ENCODE measurements around the gene ABHD16A. TPM values are rescaled to one million over a fixed set of nuclear protein-coding genes. Genes with fewer than 3 reads are reported as not detected.

The ABHD16A gene
- total RNA-seq, 1 donor = 43.4 TPM

GRCh38 chr6:31687860-31688693, 15.0 kb downstream of the ABHD16A start:
- Histone ChIP-seq H3K27me3 (ENCODE audit: insufficient read depth, low read length) (no peaks in the 10 kb centered on the region), H3K4me3 (ENCODE audit: insufficient read depth, low read length) (no peak overlapping the region), H3K79me2 (ENCODE audit: insufficient read depth, low read length) (no peaks in the 10 kb centered on the region), H3K4me2 (ENCODE audit: insufficient read depth, low read length) (no peak overlapping the region), H3K4me1 (ENCODE audit: insufficient read depth, low read length) (no peaks in the 10 kb centered on the region), H3K27ac (ENCODE audit: low read depth, low read length) (no peak overlapping the region), H4K20me1 (ENCODE audit: insufficient read depth, low read length) (peaks cover 5% of the 10 kb centered on the region), H3K9me3 (ENCODE audit: low read depth, low read length) (no peaks in the 10 kb centered on the region), H3K36me3 (ENCODE audit: insufficient read depth, low read length) (peaks cover 66% of the 10 kb centered on the region), H2AFZ (ENCODE audit: low read length) (no peak overlapping the region)
- DNase-seq (ENCODE audit: insufficient read length, low spot score, missing footprints) = no peak
- TF ChIP-seq, protein P1, sequence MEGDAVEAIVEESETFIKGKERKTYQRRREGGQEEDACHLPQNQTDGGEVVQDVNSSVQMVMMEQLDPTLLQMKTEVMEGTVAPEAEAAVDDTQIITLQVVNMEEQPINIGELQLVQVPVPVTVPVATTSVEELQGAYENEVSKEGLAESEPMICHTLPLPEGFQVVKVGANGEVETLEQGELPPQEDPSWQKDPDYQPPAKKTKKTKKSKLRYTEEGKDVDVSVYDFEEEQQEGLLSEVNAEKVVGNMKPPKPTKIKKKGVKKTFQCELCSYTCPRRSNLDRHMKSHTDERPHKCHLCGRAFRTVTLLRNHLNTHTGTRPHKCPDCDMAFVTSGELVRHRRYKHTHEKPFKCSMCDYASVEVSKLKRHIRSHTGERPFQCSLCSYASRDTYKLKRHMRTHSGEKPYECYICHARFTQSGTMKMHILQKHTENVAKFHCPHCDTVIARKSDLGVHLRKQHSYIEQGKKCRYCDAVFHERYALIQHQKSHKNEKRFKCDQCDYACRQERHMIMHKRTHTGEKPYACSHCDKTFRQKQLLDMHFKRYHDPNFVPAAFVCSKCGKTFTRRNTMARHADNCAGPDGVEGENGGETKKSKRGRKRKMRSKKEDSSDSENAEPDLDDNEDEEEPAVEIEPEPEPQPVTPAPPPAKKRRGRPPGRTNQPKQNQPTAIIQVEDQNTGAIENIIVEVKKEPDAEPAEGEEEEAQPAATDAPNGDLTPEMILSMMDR (IDR thresholded peaks at IDR 0.05; ENCODE audit: extremely low read depth, low read depth, low read length) = no peak

DNA sequence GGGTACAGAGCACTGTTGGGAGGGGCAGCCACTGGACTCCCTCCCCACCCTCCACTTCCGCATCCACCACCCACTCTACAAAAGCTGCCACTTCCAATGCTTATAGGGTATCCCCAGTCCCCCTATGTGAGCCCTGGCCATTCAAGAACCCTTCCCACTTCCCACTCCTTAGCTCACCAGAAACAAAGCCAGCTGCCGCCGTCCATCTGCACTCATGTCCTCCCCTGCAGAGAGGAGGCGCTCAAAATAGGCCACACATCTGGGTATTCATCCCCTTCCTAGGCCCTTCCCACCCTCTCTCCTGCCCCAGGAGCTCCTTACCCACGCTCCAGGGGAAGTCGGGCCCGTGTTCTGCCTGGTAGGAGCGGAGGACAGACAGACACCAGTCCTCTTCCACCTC, 15.8 kb downstream of the ABHD16A start:
- H3K4me1 ChIP-seq (ENCODE audit: insufficient read depth, low read length) = no peaks in the 10 kb centered on the region
- H3K4me2 ChIP-seq (ENCODE audit: insufficient read depth, low read length) = no peak overlapping the region
- TF ChIP-seq, protein P1 (IDR thresholded peaks at IDR 0.05; ENCODE audit: extremely low read depth, low read depth, low read length) = no peak
- H3K27me3 ChIP-seq (ENCODE audit: insufficient read depth, low read length) = no peaks in the 10 kb centered on the region
- no peaks in the 10 kb centered on the region for H3K79me2 ChIP-seq (ENCODE audit: insufficient read depth, low read length)
- H3K27ac ChIP-seq (ENCODE audit: low read depth, low read length) = no peak overlapping the region
- no peaks in the 10 kb centered on the region for H3K9me3 ChIP-seq (ENCODE audit: low read depth, low read length)
- H3K36me3 ChIP-seq (ENCODE audit: insufficient read depth, low read length) = peaks cover 60% of the 10 kb centered on the region
- H4K20me1 ChIP-seq (ENCODE audit: insufficient read depth, low read length) = peaks cover 5% of the 10 kb centered on the region
- no peak overlapping the region for H2AFZ ChIP-seq (ENCODE audit: low read length)
- DNase-seq (ENCODE audit: insufficient read length, low spot score, missing footprints) = no peak
- no peak overlapping the region for H3K4me3 ChIP-seq (ENCODE audit: insufficient read depth, low read length)

DNA sequence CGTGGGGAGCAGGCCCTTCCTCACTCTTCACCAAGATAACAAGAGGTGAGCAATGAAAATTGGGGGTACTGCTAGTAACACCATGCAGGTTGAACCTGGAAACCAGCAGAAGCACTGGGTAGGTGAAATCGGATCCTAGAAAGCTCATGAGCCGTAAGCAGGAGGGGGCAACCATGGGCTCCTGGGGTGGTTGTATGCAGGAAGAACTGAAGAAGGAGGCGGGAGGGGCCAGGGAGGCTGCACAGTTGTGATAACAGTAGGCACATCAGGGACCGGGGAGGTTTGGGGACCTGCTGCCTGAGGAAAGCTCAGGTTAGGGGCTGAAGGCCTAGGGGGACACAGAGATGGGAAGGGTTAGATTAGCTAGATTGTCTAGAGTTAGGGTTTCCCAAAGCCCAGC, 16.6 kb downstream of the ABHD16A start:
- TF ChIP-seq, protein P1 (IDR thresholded peaks at IDR 0.05; ENCODE audit: extremely low read depth, low read depth, low read length) = no peak
- H3K36me3 ChIP-seq (ENCODE audit: insufficient read depth, low read length) = peaks cover 53% of the 10 kb centered on the region
- no peaks in the 10 kb centered on the region for H3K9me3 ChIP-seq (ENCODE audit: low read depth, low read length)
- DNase-seq (ENCODE audit: insufficient read length, low spot score, missing footprints) = no peak
- H4K20me1 ChIP-seq (ENCODE audit: insufficient read depth, low read length) = peaks cover 5% of the 10 kb centered on the region
- no peak overlapping the region for H2AFZ ChIP-seq (ENCODE audit: low read length)
- no peaks in the 10 kb centered on the region for H3K79me2 ChIP-seq (ENCODE audit: insufficient read depth, low read length)
- H3K4me3 ChIP-seq (ENCODE audit: insufficient read depth, low read length) = no peak overlapping the region
- no peak overlapping the region for H3K27ac ChIP-seq (ENCODE audit: low read depth, low read length)
- no peaks in the 10 kb centered on the region for H3K27me3 ChIP-seq (ENCODE audit: insufficient read depth, low read length)
- H3K4me2 ChIP-seq (ENCODE audit: insufficient read depth, low read length) = no peak overlapping the region
- peaks cover 2% of the 10 kb centered on the region for H3K4me1 ChIP-seq (ENCODE audit: insufficient read depth, low read length)

- H2AFZ ChIP-seq (ENCODE audit: low read length) = no peak overlapping the region
- H3K27ac ChIP-seq (ENCODE audit: low read depth, low read length) = no peak overlapping the region
- no peaks in the 10 kb centered on the region for H3K27me3 ChIP-seq (ENCODE audit: insufficient read depth, low read length)
- H4K20me1 ChIP-seq (ENCODE audit: insufficient read depth, low read length) = no peaks in the 10 kb centered on the region
- H3K79me2 ChIP-seq (ENCODE audit: insufficient read depth, low read length) = no peaks in the 10 kb centered on the region
- no peak for DNase-seq (ENCODE audit: insufficient read length, low spot score, missing footprints)
- H3K9me3 ChIP-seq (ENCODE audit: low read depth, low read length) = no peaks in the 10 kb centered on the region
- H3K4me3 ChIP-seq (ENCODE audit: insufficient read depth, low read length) = no peak overlapping the region
- H3K4me2 ChIP-seq (ENCODE audit: insufficient read depth, low read length) = no peak overlapping the region
- peaks cover 26% of the 10 kb centered on the region for H3K36me3 ChIP-seq (ENCODE audit: insufficient read depth, low read length)
- H3K4me1 ChIP-seq (ENCODE audit: insufficient read depth, low read length) = peaks cover 15% of the 10 kb centered on the region
- TF ChIP-seq, protein P1 (IDR thresholded peaks at IDR 0.05; ENCODE audit: extremely low read depth, low read depth, low read length) = no peak
These were observed 19.5 kb downstream of the ABHD16A start for GRCh38 chr6:31683591-31683990.

Measured in osteoblast (primary cell).